H9 (cell line): Measurements from ENCODE around the gene DYRK1A. TPM values are rescaled to one million over a fixed set of nuclear protein-coding genes. Genes with fewer than 3 reads are reported as not detected.

Experiments
- DNase-seq: peaks from one replicate; pipeline ENCODE4 v3.0.0-alpha.2; 2017
- H2AFZ ChIP-seq: one replicate; pipeline ENCODE4 v1.6.1; 2013; ENCODE audit warnings: mild to moderate bottlenecking, low read length, control low read depth, moderate library complexity
- H2AK5ac ChIP-seq: 2 replicates; pipeline ENCODE4 v1.6.1; 2013; ENCODE audit warnings: low read length, control low read depth, mixed read lengths; ENCODE audit not compliant: insufficient read length
- H2BK120ac ChIP-seq: one replicate; pipeline ENCODE4 v1.6.1; 2013; ENCODE audit warnings: low read depth, mild to moderate bottlenecking, low read length, control low read depth, inconsistent platforms; ENCODE audit not compliant: poor library complexity, severe bottlenecking
- H2BK12ac ChIP-seq: 2 replicates; pipeline ENCODE4 v1.6.1; 2013; ENCODE audit warnings: low read length, control low read depth, mixed read lengths, low read depth; ENCODE audit not compliant: insufficient read length
- H2BK15ac ChIP-seq: 2 replicates; pipeline ENCODE4 v1.6.1; 2013; ENCODE audit warnings: low read depth, low read length, control low read depth
- H2BK20ac ChIP-seq: one replicate; pipeline ENCODE4 v1.6.1; 2013; ENCODE audit warnings: low read depth, mild to moderate bottlenecking, low read length, control low read depth, inconsistent platforms; ENCODE audit not compliant: poor library complexity, severe bottlenecking
- H2BK5ac ChIP-seq: 2 replicates; pipeline ENCODE4 v1.6.1; 2013; ENCODE audit warnings: low read length, control low read depth, mixed read lengths; ENCODE audit not compliant: insufficient read length
- H3K14ac ChIP-seq: 2 replicates; pipeline ENCODE4 v1.6.1; 2013; ENCODE audit warnings: low read length, control low read depth; ENCODE audit not compliant: insufficient read depth
- H3K18ac ChIP-seq: 2 replicates; pipeline ENCODE4 v1.6.1; 2013; ENCODE audit warnings: low read depth, mild to moderate bottlenecking, mixed read lengths, low read length, control low read depth; ENCODE audit not compliant: insufficient read length
- H3K23ac ChIP-seq: 2 replicates; pipeline ENCODE4 v1.6.1; 2013; ENCODE audit warnings: low read length, control low read depth, mixed read lengths, low read depth; ENCODE audit not compliant: insufficient read length
- H3K23me2 ChIP-seq: 2 replicates; pipeline ENCODE4 v1.6.1; 2013; ENCODE audit warnings: low read depth, mild to moderate bottlenecking, mixed read lengths, low read length, control low read depth; ENCODE audit not compliant: insufficient read length, poor library complexity, severe bottlenecking
- H3K27ac ChIP-seq: 2 replicates; pipeline ENCODE4 v1.5.1; 2013; ENCODE audit warnings: low read length, control low read depth, mixed read lengths, low read depth; ENCODE audit not compliant: insufficient read length
- H3K27me3 ChIP-seq: 2 replicates; pipeline ENCODE4 v1.6.1; 2013; ENCODE audit warnings: low read length, control low read depth, inconsistent platforms; ENCODE audit not compliant: insufficient read depth
- H3K4ac ChIP-seq: 2 replicates; pipeline ENCODE4 v1.6.1; 2013; ENCODE audit warnings: low read depth, mild to moderate bottlenecking, control low read depth, inconsistent platforms, low read length, moderate library complexity
- H3K4me1 ChIP-seq: 2 replicates; pipeline ENCODE4 v1.6.1; 2013; ENCODE audit warnings: low read length, control low read depth, inconsistent platforms; ENCODE audit not compliant: insufficient read depth
- H3K4me2 ChIP-seq: 2 replicates; pipeline ENCODE4 v1.6.1; 2013; ENCODE audit warnings: low read length, control low read depth, mixed read lengths; ENCODE audit not compliant: insufficient read length, insufficient read depth
- H3K56ac ChIP-seq: 2 replicates; pipeline ENCODE4 v1.6.1; 2013; ENCODE audit warnings: low read depth, mild to moderate bottlenecking, mixed read lengths, low read length, control low read depth; ENCODE audit not compliant: insufficient read length
- H3K79me1 ChIP-seq: 2 replicates; pipeline ENCODE4 v1.6.1; 2013; ENCODE audit warnings: low read depth, mild to moderate bottlenecking, moderate library complexity, low read length, control low read depth, inconsistent platforms; ENCODE audit not compliant: insufficient read depth, poor library complexity, severe bottlenecking
- H3K79me2 ChIP-seq: 2 replicates; pipeline ENCODE4 v1.6.1; 2013; ENCODE audit warnings: low read length, control low read depth, inconsistent platforms; ENCODE audit not compliant: insufficient read depth
- H3K9ac ChIP-seq: 2 replicates; pipeline ENCODE4 v1.6.1; 2013; ENCODE audit warnings: low read length, control low read depth, mixed read lengths; ENCODE audit not compliant: insufficient read length; ENCODE audit errors: extremely low read depth
- H3K9me3 ChIP-seq: one replicate; pipeline ENCODE4 v1.6.1; 2013; ENCODE audit warnings: low read depth, low read length, inconsistent platforms; ENCODE audit not compliant: control insufficient read depth
- H3T11ph ChIP-seq: one replicate; pipeline ENCODE4 v1.6.1; 2013; ENCODE audit warnings: mild to moderate bottlenecking, low read length, control low read depth, inconsistent platforms
- H4K20me1 ChIP-seq: one replicate; pipeline ENCODE4 v1.6.1; 2013; ENCODE audit not compliant: control insufficient read depth, insufficient read length, insufficient read depth
- H4K5ac ChIP-seq: 2 replicates; pipeline ENCODE4 v1.6.1; 2013; ENCODE audit warnings: low read depth, mild to moderate bottlenecking, mixed read lengths, low read length, control low read depth; ENCODE audit not compliant: insufficient read length
- H4K8ac ChIP-seq: replicated peaks from 2 replicates; pipeline ENCODE4 v1.6.1; 2013; ENCODE audit warnings: low read length, control low read depth, mixed read lengths, low read depth; ENCODE audit not compliant: insufficient read length
- H4K91ac ChIP-seq: 2 replicates; pipeline ENCODE4 v1.6.1; 2013; ENCODE audit warnings: low read depth, mild to moderate bottlenecking, moderate library complexity, mixed read lengths, low read length, control low read depth; ENCODE audit not compliant: insufficient read length
- H3K27ac Mint-ChIP-seq, 3 experiments: 2 replicates in 2 of 3; 3 replicates in 1 of 3; pipeline ENCODE4 v1.8.0; 2020 to 2021; ENCODE audit warnings: mixed read lengths in 3 of 3, mild to moderate bottlenecking in 1 of 3, moderate library complexity in 1 of 3
- H3K27me3 Mint-ChIP-seq: 2 replicates; pipeline ENCODE4 v1.8.0; 2021; ENCODE audit warnings: low read depth, mild to moderate bottlenecking, moderate library complexity, mixed read lengths
- H3K36me3 Mint-ChIP-seq, 3 experiments: 2 replicates in 2 of 3; 3 replicates in 1 of 3; pipeline ENCODE4 v1.8.0; 2020 to 2021; ENCODE audit warnings: low read depth in 3 of 3, mixed read lengths in 3 of 3; ENCODE audit not compliant: insufficient read depth in 1 of 3
- H3K4me1 Mint-ChIP-seq, 2 experiments: 2 replicates each; pipeline ENCODE4 v1.8.0; 2020; ENCODE audit warnings: mixed read lengths in 2 of 2
- H3K4me3 Mint-ChIP-seq, 2 experiments: 2 replicates in 1 of 2; 3 replicates in 1 of 2; pipeline ENCODE4 v1.8.0; 2020 to 2021; ENCODE audit warnings: mild to moderate bottlenecking in 2 of 2, mixed read lengths in 2 of 2, moderate library complexity in 1 of 2
- H3K9me3 Mint-ChIP-seq, 2 experiments: 2 replicates in 1 of 2; 3 replicates in 1 of 2; pipeline ENCODE4 v1.8.0; 2020; ENCODE audit warnings: mild to moderate bottlenecking in 2 of 2, mixed read lengths in 2 of 2, moderate library complexity in 1 of 2
- CTCF ChIP-seq: fragments of 200-600 bp; sonication (generic); conservative IDR thresholded peaks from 3 replicates; pipeline ENCODE4 v1.8.0; 2021; ENCODE audit warnings: antibody characterized with exemption, mild to moderate bottlenecking
- WGBS: extraction: QIAGEN DNeasy Blood & Tissue Kit; methylation state at CpG from one replicate; pipeline ENCODE4 v1.1.7; 2013; ENCODE audit warnings: missing lambda C conversion rate, low lambda C conversion rate, mixed read lengths; ENCODE audit not compliant: insufficient read length; ENCODE audit errors: extremely low coverage; 5-methylcytosine and 5-hydroxymethylcytosine counted together
- total RNA-seq: library from RNA; stranded (reverse); gene quantifications from 2 replicates; pipeline ENCODE4 v1.2.1, GENCODE V29; 2021

Gene DYRK1A
- total RNA-seq, 1 experiment from 2014 or later: 73.6 TPM

GRCh38 chr21:37555672-37556261 is 189.2 kb downstream of the DYRK1A start:
- Histone ChIP-seq H2AFZ (no peak overlapping the region), H3K4ac (no peak overlapping the region), H3K79me2 (no peaks in the 10 kb centered on the region), H3T11ph (no peak overlapping the region), H2BK12ac (no peak overlapping the region), H3K27ac (no peak overlapping the region), H3K27me3 (no peaks in the 10 kb centered on the region), H4K5ac (no peak overlapping the region), H2BK5ac (no peak overlapping the region), H3K4me1 (no peaks in the 10 kb centered on the region), H2AK5ac (no peak overlapping the region), H2BK20ac (no peak overlapping the region), H4K8ac (no peak overlapping the region), H3K79me1 (no peaks in the 10 kb centered on the region), H3K23me2 (no peaks in the 10 kb centered on the region), H2BK120ac (no peak overlapping the region), H3K9me3 (no peaks in the 10 kb centered on the region), H4K20me1 (no peaks in the 10 kb centered on the region), H3K9ac (no peak overlapping the region), H2BK15ac (no peak overlapping the region), H4K91ac (no peak overlapping the region), H3K23ac (no peak overlapping the region), H3K18ac (no peak overlapping the region), H3K4me2 (no peak overlapping the region), H3K56ac (no peak overlapping the region), H3K14ac (no peak overlapping the region)
- Mint-ChIP-seq H3K4me1 (peaks cover 1 to 5% of the 10 kb centered on the region in 2 experiments), H3K27ac (no peak overlapping the region), H3K27me3 (no peaks in the 10 kb centered on the region; the same call in 1 of the 2 replicates), H3K9me3 (no peaks in the 10 kb centered on the region; a peak in 1 of 5 replicates), H3K4me3 (no peak overlapping the region), H3K36me3 (no peaks in the 10 kb centered on the region; a peak in 1 of 7 replicates)
- DNase-seq: no peak
- WGBS: no CpG with 5 or more reads among the region's 15 CpGs
- TF ChIP-seq CTCF: no peak
